NT2/D1 (cell line): ENCODE measurements around the gene EP300.
"Not testable (repeated sequence)": the region's sequence is repeated elsewhere in the genome, so short reads cannot be mapped to it uniquely, and the experiment has no call there.

Experiments used
- SUZ12 ChIP-seq: IDR thresholded peaks from 2 replicates; pipeline ENCODE4 v1.6.1; 2011; ENCODE audit not compliant: insufficient read length, insufficient read depth; ENCODE audit errors: extremely low read depth
- YY1 ChIP-seq: IDR thresholded peaks from 2 replicates; pipeline ENCODE4 v1.6.1; 2011; ENCODE audit not compliant: insufficient read length, insufficient read depth
- ZNF274 ChIP-seq: IDR thresholded peaks from 2 replicates; pipeline ENCODE4 v1.6.1; 2011; ENCODE audit warnings: mild to moderate bottlenecking, low read depth, low read length

DNA sequence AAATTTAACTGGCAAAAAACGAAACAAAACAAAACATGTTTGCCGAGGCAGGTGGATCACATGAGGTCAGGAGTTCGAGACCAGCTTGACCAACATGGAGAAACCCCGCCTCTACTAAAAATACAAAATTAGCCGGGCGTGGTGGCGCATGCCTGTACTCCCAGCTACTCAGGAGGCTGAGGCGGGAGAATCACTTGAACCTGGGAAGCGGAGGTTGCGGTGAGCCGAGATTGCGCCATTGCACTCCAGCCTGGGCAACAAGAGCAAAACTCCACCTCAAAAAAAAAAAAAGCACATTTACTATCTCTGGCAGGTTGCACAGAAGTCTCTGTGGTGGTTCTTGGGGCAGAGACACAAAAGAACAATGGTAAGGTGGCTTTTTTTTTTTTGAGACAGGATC is 46.8 kb upstream of the EP300 start:
- not testable (repeated sequence) for TF ChIP-seq SUZ12, ZNF274, YY1
